Sigmoid colon (tissue), 7 donors: ENCODE data around the gene LTBR. TPM values are rescaled to one million over a fixed set of nuclear protein-coding genes. Genes with fewer than 3 reads are reported as not detected.
A peak's percentile ranks its signal among the peaks of the same experiment; 100 is the strongest.
"Not testable (repeated sequence)": the region's sequence is repeated elsewhere in the genome, so short reads cannot be mapped to it uniquely, and the experiment has no call there.

Experiments
- DNase-seq: peaks from one replicate; pipeline ENCODE4 v3.0.0-alpha.2; 2019
- H3K27ac ChIP-seq, 4 donors: fragments of 200-600 bp; sonication (generic); one replicate each; pipeline ENCODE4 v1.5.1; 2016 to 2019; ENCODE audit warnings: mild to moderate bottlenecking in 1 of 4
- H3K27me3 ChIP-seq, 3 donors: fragments of 200-600 bp; sonication (generic); one replicate each; pipeline ENCODE4 v1.5.1; 2019; ENCODE audit warnings: mild to moderate bottlenecking in 1 of 3
- H3K36me3 ChIP-seq, 4 donors: fragments of 200-600 bp; sonication (generic); one replicate each; pipeline ENCODE4 v1.5.1; 2016 to 2019
- H3K4me1 ChIP-seq, 4 donors: fragments of 200-600 bp; sonication (generic); one replicate each; pipeline ENCODE4 v1.5.1; 2017 to 2019
- H3K4me3 ChIP-seq, 4 donors: fragments of 200-600 bp; sonication (generic); one replicate each; pipeline ENCODE4 v1.5.1; 2017 to 2019; ENCODE audit warnings: mild to moderate bottlenecking in 2 of 4, moderate library complexity in 1 of 4
- H3K9me3 ChIP-seq, 4 donors: fragments of 200-600 bp in 3 of 4; sonication (generic) in 3 of 4; one replicate each; pipeline versions ENCODE4 v1.5.1 to v1.6.1; 2013 to 2019
- EP300 ChIP-seq, 4 donors: sonication (generic); formaldehyde crosslinking; IDR thresholded peaks; one replicate each; pipeline ENCODE4 v1.6.1; 2017; ENCODE audit warnings: antibody characterized with exemption in 4 of 4
- POLR2A ChIP-seq, 2 donors: fragments of 450-650 bp; IDR thresholded peaks; one replicate each; pipeline ENCODE4 v1.6.1; 2016; ENCODE audit warnings: antibody characterized with exemption in 2 of 2, mild to moderate bottlenecking in 2 of 2, moderate library complexity in 2 of 2
- POLR2AphosphoS5 ChIP-seq, 4 donors: sonication (generic); formaldehyde crosslinking; IDR thresholded peaks; one replicate each; pipeline ENCODE4 v1.6.1; 2017; ENCODE audit warnings: antibody characterized with exemption in 4 of 4
- WGBS, 2 donors: extraction: QIAGEN DNeasy Blood & Tissue Kit; methylation state at CpG; one replicate each; pipeline ENCODE4 v1.1.7; 2013; 5-methylcytosine and 5-hydroxymethylcytosine counted together
- intact Hi-C: fragments of 100-400 bp; cut with DNase I; formaldehyde crosslinking; loops from one replicate; pipeline ENCODE4 v1.15.1; 2023
- polyA plus RNA-seq, 3 donors: library from polyadenylated mRNA; stranded (reverse); fragments of 200-250 nt; gene quantifications; one replicate each; pipeline ENCODE4 v1.2.3, GENCODE V29; 2013
- total RNA-seq, 4 donors: library from RNA; depleted of rRNA; stranded (reverse); fragments of >200 nt; gene quantifications; one replicate each; pipeline ENCODE4 v1.1.0, GENCODE V29; 2016
- TF ChIP-seq, protein P1 (sequence below), 4 experiments: fragments of 450-650 bp in 3 of 4; fragments of 200-600 bp in 1 of 4; IDR thresholded peaks; one replicate each; pipeline ENCODE4 v1.5.1; 2016 to 2019; ENCODE audit warnings: antibody characterized with exemption in 4 of 4, mild to moderate bottlenecking in 3 of 4, moderate library complexity in 2 of 4
- donor health status: healthy with polysubstance abuse.
- donor health status: Bipolar disorder and iron deficiency.
- donor health status: healthy.

Gene LTBR
- total and polyA plus RNA-seq, 7 donors, result 36.3 to 200 (median 85.2) TPM

DNA sequence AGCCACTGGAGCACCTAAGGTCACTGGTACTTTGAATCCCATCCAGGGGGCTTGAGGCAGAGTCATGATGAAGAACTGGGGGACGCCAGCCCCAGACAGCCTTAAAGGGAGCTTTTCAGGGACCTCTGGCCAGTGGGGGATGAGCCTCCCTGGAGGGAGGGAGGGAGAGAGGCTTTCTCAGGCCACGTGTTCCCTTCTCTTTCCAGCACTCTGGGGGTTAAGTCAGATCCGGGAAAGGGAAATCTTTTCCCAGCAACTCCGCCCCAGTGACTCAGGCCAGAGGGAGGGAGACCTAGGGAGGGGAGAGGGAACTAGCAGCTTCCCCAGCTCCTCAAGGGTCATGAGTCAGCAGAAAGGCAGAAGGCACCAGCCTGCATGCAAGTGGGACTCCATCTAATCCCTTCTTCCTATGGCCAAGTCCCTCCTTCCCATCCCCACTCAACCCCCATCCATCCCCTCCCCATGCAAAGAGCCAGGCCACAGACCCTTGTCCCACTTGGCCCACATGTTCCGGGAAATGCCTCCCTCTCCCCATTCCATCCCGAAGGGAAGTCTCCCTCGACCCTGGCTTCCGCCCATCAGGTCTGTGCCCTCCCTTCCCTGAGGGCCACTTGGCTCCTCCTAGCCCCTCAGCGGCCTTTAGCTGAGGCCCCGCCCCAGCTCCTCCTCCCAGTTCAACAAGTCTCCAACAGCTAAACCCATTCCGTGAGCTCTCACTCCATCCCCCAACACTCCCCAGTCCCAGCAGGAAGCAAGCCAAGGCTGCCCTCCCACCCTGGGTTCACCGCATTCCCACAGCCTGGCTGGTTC lies 47.7 kb upstream of the LTBR start:
- WGBS, 2 donors, result 2 to 5% methylated on average over 12 of the region's 12 CpGs
- no peaks in the 10 kb centered on the region for H3K27me3 ChIP-seq
- no peaks in the 10 kb centered on the region for H3K9me3 ChIP-seq
- peak; percentile 98 for DNase-seq
- peaks cover 0 to 78% (median 71%) of the 10 kb centered on the region in 4 donors for H3K4me1 ChIP-seq
- intact Hi-C loops, result loop anchor here (5.0 kb wide), 1 partner anchor 216 kb away; no protein-coding TSS in a partner anchor
- peak overlapping the region; percentile 29 to 88 (median 65) for H3K4me3 ChIP-seq
- peaks cover 21 to 36% (median 28%) of the 10 kb centered on the region in 4 donors for H3K36me3 ChIP-seq
- TF ChIP-seq, protein P1, sequence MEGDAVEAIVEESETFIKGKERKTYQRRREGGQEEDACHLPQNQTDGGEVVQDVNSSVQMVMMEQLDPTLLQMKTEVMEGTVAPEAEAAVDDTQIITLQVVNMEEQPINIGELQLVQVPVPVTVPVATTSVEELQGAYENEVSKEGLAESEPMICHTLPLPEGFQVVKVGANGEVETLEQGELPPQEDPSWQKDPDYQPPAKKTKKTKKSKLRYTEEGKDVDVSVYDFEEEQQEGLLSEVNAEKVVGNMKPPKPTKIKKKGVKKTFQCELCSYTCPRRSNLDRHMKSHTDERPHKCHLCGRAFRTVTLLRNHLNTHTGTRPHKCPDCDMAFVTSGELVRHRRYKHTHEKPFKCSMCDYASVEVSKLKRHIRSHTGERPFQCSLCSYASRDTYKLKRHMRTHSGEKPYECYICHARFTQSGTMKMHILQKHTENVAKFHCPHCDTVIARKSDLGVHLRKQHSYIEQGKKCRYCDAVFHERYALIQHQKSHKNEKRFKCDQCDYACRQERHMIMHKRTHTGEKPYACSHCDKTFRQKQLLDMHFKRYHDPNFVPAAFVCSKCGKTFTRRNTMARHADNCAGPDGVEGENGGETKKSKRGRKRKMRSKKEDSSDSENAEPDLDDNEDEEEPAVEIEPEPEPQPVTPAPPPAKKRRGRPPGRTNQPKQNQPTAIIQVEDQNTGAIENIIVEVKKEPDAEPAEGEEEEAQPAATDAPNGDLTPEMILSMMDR (IDR thresholded peaks at IDR 0.05), result no peak
- peak in 2 of 4 donors; percentile 90 to 92 for TF ChIP-seq EP300 (IDR thresholded peaks at IDR 0.05)
- peak in 1 of 2 donors; percentile 34 for TF ChIP-seq POLR2A (IDR thresholded peaks at IDR 0.05)
- peak; percentile 68 to 86 (median 72) for TF ChIP-seq POLR2AphosphoS5 (IDR thresholded peaks at IDR 0.05)
- peak overlapping the region; percentile 93 to 98 (median 97) for H3K27ac ChIP-seq

- H3K27me3 ChIP-seq, result no peaks in the 10 kb centered on the region
- H3K4me3 ChIP-seq, result peak overlapping the region; percentile 29 to 88 (median 65)
- peaks cover 0 to 76% (median 71%) of the 10 kb centered on the region in 4 donors for H3K4me1 ChIP-seq
- TF ChIP-seq, protein P1 (IDR thresholded peaks at IDR 0.05), result no peak
- TF ChIP-seq POLR2A (IDR thresholded peaks at IDR 0.05) (no peak), POLR2AphosphoS5 (IDR thresholded peaks at IDR 0.05) (no peak), EP300 (IDR thresholded peaks at IDR 0.05) (no peak)
- no peaks in the 10 kb centered on the region for H3K9me3 ChIP-seq
- H3K36me3 ChIP-seq, result peaks cover 12 to 27% (median 21%) of the 10 kb centered on the region in 4 donors
- 23 to 50% methylated on average over 15 of the region's 15 CpGs for WGBS, 2 donors
- peak overlapping the region; percentile 93 to 98 (median 97) for H3K27ac ChIP-seq
- intact Hi-C loops, result loop anchor here (5.0 kb wide), 1 partner anchor 215 kb away; no protein-coding TSS in a partner anchor
- no peak for DNase-seq
These were observed 46.8 kb upstream of the LTBR start for GRCh38 chr12:6336889-6337853.

GRCh38 chr12:6337958-6338433 lies 46.0 kb upstream of the LTBR start:
- Histone ChIP-seq H3K27me3 (no peaks in the 10 kb centered on the region), H3K9me3 (no peaks in the 10 kb centered on the region), H3K36me3 (peaks cover 4 to 19% (median 14%) of the 10 kb centered on the region in 4 donors), H3K27ac (peak overlapping the region; percentile 93 to 98 (median 97)), H3K4me1 (peaks cover 0 to 79% (median 74%) of the 10 kb centered on the region in 4 donors), H3K4me3 (peak overlapping the region; percentile 6 to 88 (median 87))
- WGBS, 2 donors, result 41 to 56% methylated on average over 12 of the region's 12 CpGs
- intact Hi-C loops, result loop anchor here (2.0 to 5.0 kb wide), 2 partner anchors 45 to 214 kb away; no protein-coding TSS in a partner anchor
- TF ChIP-seq, protein P1 (IDR thresholded peaks at IDR 0.05), result no peak
- peak in 2 of 4 donors; percentile 6 to 7 for TF ChIP-seq POLR2AphosphoS5 (IDR thresholded peaks at IDR 0.05)
- DNase-seq, result no peak

- peaks cover 0 to 79% (median 72%) of the 10 kb centered on the region in 4 donors for H3K4me1 ChIP-seq
- H3K27me3 ChIP-seq, result not testable (repeated sequence)
- intact Hi-C loops, result loop anchor here (2.0 to 5.0 kb wide), 2 partner anchors 44 to 214 kb away; no protein-coding TSS in a partner anchor
These were observed 45.4 kb upstream of the LTBR start for GRCh38 chr12:6338536-6338935.

More at GRCh38 chr12:6338536-6338935, 45.4 kb upstream of the LTBR start:
- Histone ChIP-seq H3K4me3 (peak overlapping the region; percentile 6 to 88 (median 87)), H3K27ac (peak overlapping the region; percentile 93 to 98 (median 97)), H3K36me3 (peaks cover 0 to 13% (median 8%) of the 10 kb centered on the region in 4 donors)
- DNase-seq, H3K9me3 ChIP-seq: not testable (repeated sequence)
- 63 to 80% methylated on average over 8 of the region's 8 CpGs for WGBS, 2 donors
